Testis (tissue), 3 donors: ENCODE results near the gene FAR1. TPM values are rescaled to one million over a fixed set of nuclear protein-coding genes. Genes with fewer than 3 reads are reported as not detected.

Experiments used
- DNase-seq: peaks from one replicate; pipeline ENCODE4 v3.0.0-alpha.2; 2019
- H3K27ac ChIP-seq, 2 donors: fragments of 200-600 bp; sonication (generic); one replicate each; pipeline ENCODE4 v1.5.1; 2019
- H3K27me3 ChIP-seq: fragments of 200-600 bp; sonication (generic); one replicate; pipeline ENCODE4 v1.5.1; 2019
- H3K36me3 ChIP-seq: fragments of 200-600 bp; sonication (generic); one replicate; pipeline ENCODE4 v1.5.1; 2017; ENCODE audit warnings: low read depth; ENCODE audit errors: missing control alignments
- H3K4me1 ChIP-seq: fragments of 200-600 bp; sonication (generic); one replicate; pipeline ENCODE4 v1.5.1; 2019
- H3K4me3 ChIP-seq, 2 donors: fragments of 200-600 bp; sonication (generic); one replicate each; pipeline ENCODE4 v1.5.1; 2017 to 2019
- H3K9me3 ChIP-seq: fragments of 200-600 bp; sonication (generic); one replicate; pipeline ENCODE4 v1.5.1; 2017
- POLR2A ChIP-seq: fragments of 450-650 bp; IDR thresholded peaks from one replicate; pipeline ENCODE4 v1.6.1; 2017; ENCODE audit warnings: antibody characterized with exemption, mild to moderate bottlenecking, moderate library complexity
- WGBS, 2 donors: methylation state at CpG; one replicate each; pipeline ENCODE4 v1.1.5; 2018; 5-methylcytosine and 5-hydroxymethylcytosine counted together
- intact Hi-C: fragments of 100-400 bp; cut with DNase I; formaldehyde crosslinking; loops from one replicate; pipeline ENCODE4 v1.15.1; 2023; ENCODE audit warnings: low total_unique reads
- polyA plus RNA-seq: library from polyadenylated mRNA; stranded (reverse); fragments of 350-450 nt; fragmentation: Illumina TruSeq; extraction: RNeasy Lipid Tissue Mini Kit (QIAGEN cat#74804); gene quantifications from one replicate; pipeline ENCODE4 v1.2.3, GENCODE V29; 2014; ENCODE audit warnings: low read depth, low replicate concordance; ENCODE audit not compliant: insufficient read depth
- total RNA-seq, 2 donors: library from RNA; depleted of rRNA; stranded (reverse); fragments of >200 nt; gene quantifications; one replicate each; pipeline ENCODE4 v1.2.3, GENCODE V29; 2016
- TF ChIP-seq, protein P1 (sequence below), 3 experiments: fragments of 450-650 bp in 2 of 3; fragments of 200-600 bp in 1 of 3; sonication (generic) in 1 of 3; IDR thresholded peaks; one replicate each; pipeline ENCODE4 v1.5.1; 2016 to 2019; ENCODE audit warnings: antibody characterized with exemption in 3 of 3, mild to moderate bottlenecking in 2 of 3, moderate library complexity in 1 of 3

FAR1 gene
- total and polyA plus RNA-seq, 3 donors from 2014 or later: 33.8 to 65.6 (median 52.9) TPM

GRCh38 chr11:13765886-13766285, 97.4 kb downstream of the FAR1 start:
- no peaks in the 10 kb centered on the region for H3K36me3 ChIP-seq
- no peaks in the 10 kb centered on the region for H3K9me3 ChIP-seq
- H3K4me1 ChIP-seq: no peaks in the 10 kb centered on the region
- 70 to 81% methylated on average over 3 of the region's 3 CpGs for WGBS, 2 donors
- H3K27ac ChIP-seq: no peak overlapping the region
- H3K4me3 ChIP-seq: no peak overlapping the region
- intact Hi-C loops: no loop called here
- DNase-seq: no peak
- H3K27me3 ChIP-seq: no peaks in the 10 kb centered on the region
- TF ChIP-seq POLR2A: no peak
- TF ChIP-seq, protein P1, sequence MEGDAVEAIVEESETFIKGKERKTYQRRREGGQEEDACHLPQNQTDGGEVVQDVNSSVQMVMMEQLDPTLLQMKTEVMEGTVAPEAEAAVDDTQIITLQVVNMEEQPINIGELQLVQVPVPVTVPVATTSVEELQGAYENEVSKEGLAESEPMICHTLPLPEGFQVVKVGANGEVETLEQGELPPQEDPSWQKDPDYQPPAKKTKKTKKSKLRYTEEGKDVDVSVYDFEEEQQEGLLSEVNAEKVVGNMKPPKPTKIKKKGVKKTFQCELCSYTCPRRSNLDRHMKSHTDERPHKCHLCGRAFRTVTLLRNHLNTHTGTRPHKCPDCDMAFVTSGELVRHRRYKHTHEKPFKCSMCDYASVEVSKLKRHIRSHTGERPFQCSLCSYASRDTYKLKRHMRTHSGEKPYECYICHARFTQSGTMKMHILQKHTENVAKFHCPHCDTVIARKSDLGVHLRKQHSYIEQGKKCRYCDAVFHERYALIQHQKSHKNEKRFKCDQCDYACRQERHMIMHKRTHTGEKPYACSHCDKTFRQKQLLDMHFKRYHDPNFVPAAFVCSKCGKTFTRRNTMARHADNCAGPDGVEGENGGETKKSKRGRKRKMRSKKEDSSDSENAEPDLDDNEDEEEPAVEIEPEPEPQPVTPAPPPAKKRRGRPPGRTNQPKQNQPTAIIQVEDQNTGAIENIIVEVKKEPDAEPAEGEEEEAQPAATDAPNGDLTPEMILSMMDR (IDR thresholded peaks at IDR 0.05): no peak

- Histone ChIP-seq H3K4me3 (no peak overlapping the region), H3K36me3 (no peaks in the 10 kb centered on the region), H3K27ac (no peak overlapping the region), H3K9me3 (no peaks in the 10 kb centered on the region), H3K4me1 (no peaks in the 10 kb centered on the region), H3K27me3 (no peaks in the 10 kb centered on the region)
- intact Hi-C loops: no loop called here
- WGBS, 2 donors: 78 to 90% methylated on average over 1 of the region's 1 CpG
- no peak for TF ChIP-seq POLR2A
- TF ChIP-seq, protein P1 (IDR thresholded peaks at IDR 0.05): no peak
- no peak for DNase-seq
Observed at GRCh38 chr11:13767471-13767870, 99.0 kb downstream of the FAR1 start.

- intact Hi-C loops: no loop called here
- no peaks in the 10 kb centered on the region for H3K4me1 ChIP-seq
- no peaks in the 10 kb centered on the region for H3K36me3 ChIP-seq
- DNase-seq: no peak
- no peak overlapping the region for H3K27ac ChIP-seq
- WGBS, 2 donors: 69 to 80% methylated on average over 2 of the region's 2 CpGs
- TF ChIP-seq, protein P1 (IDR thresholded peaks at IDR 0.05): no peak
- TF ChIP-seq POLR2A: no peak
- no peaks in the 10 kb centered on the region for H3K9me3 ChIP-seq
- no peaks in the 10 kb centered on the region for H3K27me3 ChIP-seq
- no peak overlapping the region for H3K4me3 ChIP-seq
Observed at GRCh38 chr11:13769188-13769587, 100.7 kb downstream of the FAR1 start.

- H3K4me3 ChIP-seq: no peak overlapping the region
- no peak for DNase-seq
- intact Hi-C loops: no loop called here
- no peaks in the 10 kb centered on the region for H3K36me3 ChIP-seq
- H3K9me3 ChIP-seq: no peaks in the 10 kb centered on the region
- no peak overlapping the region for H3K27ac ChIP-seq
- WGBS, 2 donors: 84 to 90% methylated on average over 3 of the region's 3 CpGs
- no peaks in the 10 kb centered on the region for H3K4me1 ChIP-seq
- TF ChIP-seq, protein P1 (IDR thresholded peaks at IDR 0.05): no peak
- no peak for TF ChIP-seq POLR2A
- H3K27me3 ChIP-seq: no peaks in the 10 kb centered on the region
Observed at GRCh38 chr11:13771151-13771550, 102.7 kb downstream of the FAR1 start.

GRCh38 chr11:13772223-13773046, 104.0 kb downstream of the FAR1 start:
- intact Hi-C loops: no loop called here
- Histone ChIP-seq H3K27me3 (no peaks in the 10 kb centered on the region), H3K4me3 (no peak overlapping the region), H3K9me3 (no peaks in the 10 kb centered on the region), H3K4me1 (no peaks in the 10 kb centered on the region), H3K36me3 (no peaks in the 10 kb centered on the region), H3K27ac (no peak overlapping the region)
- DNase-seq: no peak
- WGBS, 2 donors: 47 to 48% methylated on average over 5 of the region's 5 CpGs
- TF ChIP-seq POLR2A: no peak
- TF ChIP-seq, protein P1 (IDR thresholded peaks at IDR 0.05): no peak
